Activated naive CD8-positive, alpha-beta T cell treated with anti-CD3 and anti-CD28 coated beads, Interleukin-2, amount 10 ng/mL, durations not matched to agents 7 days and 5 days (primary cell): ENCODE data around the gene KEL. TPM values are rescaled to one million over a fixed set of nuclear protein-coding genes. Genes with fewer than 3 reads are reported as not detected.

Source experiments
- ATAC-seq: fragments of 150-1000 bp; cut with Tn5 transposase; one replicate; pipeline ENCODE4 v1.10.0; 2021; ENCODE audit warnings: low read depth, moderate library complexity
- POLR2A ChIA-PET: fragments of 350-600 bp; sonication (Branson Sonifier 250); formaldehyde crosslinking; loops from one replicate; lab custom pipeline; 2021; ENCODE audit warnings: antibody characterized with exemption; lab: Charles Lee
- DNase-seq: peaks from one replicate; pipeline ENCODE4 v3.0.0; 2021
- H3K27ac Mint-ChIP-seq: one replicate; pipeline ENCODE4 v1.8.0; 2022; ENCODE audit warnings: mild to moderate bottlenecking, mixed read lengths
- H3K27me3 Mint-ChIP-seq: one replicate; pipeline ENCODE4 v1.8.0; 2022; ENCODE audit warnings: mild to moderate bottlenecking, moderate library complexity, mixed read lengths
- H3K36me3 Mint-ChIP-seq: one replicate; pipeline ENCODE4 v1.8.0; 2021; ENCODE audit warnings: mild to moderate bottlenecking, mixed read lengths
- H3K4me1 Mint-ChIP-seq: one replicate; pipeline ENCODE4 v1.8.0; 2021; ENCODE audit warnings: mixed read lengths
- H3K4me3 Mint-ChIP-seq: one replicate; pipeline ENCODE4 v1.8.0; 2022; ENCODE audit warnings: mild to moderate bottlenecking, moderate library complexity, mixed read lengths
- H3K9me3 Mint-ChIP-seq: one replicate; pipeline ENCODE4 v1.8.0; 2021; ENCODE audit warnings: mixed read lengths
- total RNA-seq, 2 experiments: library from RNA; stranded (reverse); gene quantifications; one replicate each; pipeline ENCODE4 v1.2.3, GENCODE V29; 2021

The KEL gene
- total RNA-seq, 2 experiments from 2014 or later: 0.94 to 1.2 TPM

- Mint-ChIP-seq H3K36me3 (no peaks in the 10 kb centered on the region), H3K27ac (no peak overlapping the region)
- no peak for DNase-seq
Measured at GRCh38 chr7:142913051-142913450, 49.1 kb downstream of the KEL start.

GRCh38 chr7:142910481-142910880, 51.7 kb downstream of the KEL start:
- Mint-ChIP-seq H3K4me3 (no peak overlapping the region), H3K36me3 (no peaks in the 10 kb centered on the region), H3K9me3 (no peaks in the 10 kb centered on the region), H3K27ac (no peak overlapping the region), H3K27me3 (peaks cover 14% of the 10 kb centered on the region), H3K4me1 (no peaks in the 10 kb centered on the region)
- POLR2A ChIA-PET: no interaction called here
- ATAC-seq: no peak
- DNase-seq: no peak

More at GRCh38 chr7:142913051-142913450, 49.1 kb downstream of the KEL start:
- no peak for ATAC-seq
- Mint-ChIP-seq H3K27me3 (peaks cover 15% of the 10 kb centered on the region), H3K4me3 (no peak overlapping the region), H3K9me3 (no peaks in the 10 kb centered on the region), H3K4me1 (no peaks in the 10 kb centered on the region)
- POLR2A ChIA-PET: no interaction called here

GRCh38 chr7:142910031-142910433, 52.1 kb downstream of the KEL start:
- H3K4me1 Mint-ChIP-seq: no peaks in the 10 kb centered on the region
- POLR2A ChIA-PET: no interaction called here
- ATAC-seq: no peak
- no peak for DNase-seq
- H3K27ac Mint-ChIP-seq: no peak overlapping the region
- H3K27me3 Mint-ChIP-seq: peaks cover 14% of the 10 kb centered on the region
- no peak overlapping the region for H3K4me3 Mint-ChIP-seq
- no peaks in the 10 kb centered on the region for H3K36me3 Mint-ChIP-seq
- no peaks in the 10 kb centered on the region for H3K9me3 Mint-ChIP-seq

GRCh38 chr7:142908921-142909890, 53.0 kb downstream of the KEL start:
- no peak for DNase-seq
- no peaks in the 10 kb centered on the region for H3K4me1 Mint-ChIP-seq
- H3K27ac Mint-ChIP-seq: no peak overlapping the region
- H3K9me3 Mint-ChIP-seq: no peaks in the 10 kb centered on the region
- H3K4me3 Mint-ChIP-seq: no peak overlapping the region
- no peak for ATAC-seq
- H3K27me3 Mint-ChIP-seq: peaks cover 10% of the 10 kb centered on the region
- no peaks in the 10 kb centered on the region for H3K36me3 Mint-ChIP-seq
- POLR2A ChIA-PET: no interaction called here

GRCh38 chr7:142908290-142908689, 53.9 kb downstream of the KEL start:
- Mint-ChIP-seq H3K36me3 (no peaks in the 10 kb centered on the region), H3K27me3 (peaks cover 10% of the 10 kb centered on the region), H3K27ac (no peak overlapping the region), H3K4me1 (no peaks in the 10 kb centered on the region), H3K9me3 (no peaks in the 10 kb centered on the region), H3K4me3 (no peak overlapping the region)
- ATAC-seq (no peak), DNase-seq (no peak)
- POLR2A ChIA-PET: no interaction called here

- POLR2A ChIA-PET: no interaction called here
- no peak overlapping the region for H3K4me3 Mint-ChIP-seq
- no peak for ATAC-seq
Measured at GRCh38 chr7:142906643-142907042, 55.5 kb downstream of the KEL start.

GRCh38 chr7:142905759-142906158, 56.4 kb downstream of the KEL start:
- Mint-ChIP-seq H3K9me3 (peaks cover 2% of the 10 kb centered on the region), H3K36me3 (no peaks in the 10 kb centered on the region), H3K4me1 (no peaks in the 10 kb centered on the region), H3K4me3 (no peak overlapping the region), H3K27me3 (peaks cover 14% of the 10 kb centered on the region), H3K27ac (no peak overlapping the region)
- ATAC-seq (no peak), DNase-seq (no peak)
- POLR2A ChIA-PET: no interaction called here

More at GRCh38 chr7:142906643-142907042, 55.5 kb downstream of the KEL start:
- peaks cover 16% of the 10 kb centered on the region for H3K27me3 Mint-ChIP-seq
- H3K4me1 Mint-ChIP-seq: no peaks in the 10 kb centered on the region
- H3K27ac Mint-ChIP-seq: no peak overlapping the region
- DNase-seq: no peak
- H3K36me3 Mint-ChIP-seq: no peaks in the 10 kb centered on the region
- peaks cover 2% of the 10 kb centered on the region for H3K9me3 Mint-ChIP-seq

GRCh38 chr7:142904128-142904527, 58.0 kb downstream of the KEL start:
- H3K27ac Mint-ChIP-seq: no peak overlapping the region
- H3K36me3 Mint-ChIP-seq: no peaks in the 10 kb centered on the region
- H3K9me3 Mint-ChIP-seq: peaks cover 2% of the 10 kb centered on the region
- ATAC-seq (no peak), DNase-seq (no peak)
- POLR2A ChIA-PET: no interaction called here
- H3K4me3 Mint-ChIP-seq: no peak overlapping the region
- no peaks in the 10 kb centered on the region for H3K4me1 Mint-ChIP-seq
- H3K27me3 Mint-ChIP-seq: peaks cover 11% of the 10 kb centered on the region

GRCh38 chr7:142901426-142902259, 60.5 kb downstream of the KEL start:
- Mint-ChIP-seq H3K4me1 (no peaks in the 10 kb centered on the region), H3K27ac (no peak overlapping the region), H3K4me3 (no peak overlapping the region), H3K9me3 (peaks cover 2% of the 10 kb centered on the region), H3K27me3 (peaks cover 15% of the 10 kb centered on the region), H3K36me3 (no peaks in the 10 kb centered on the region)
- DNase-seq (no peak), ATAC-seq (no peak)
- POLR2A ChIA-PET: no interaction called here

- Mint-ChIP-seq H3K36me3 (no peaks in the 10 kb centered on the region), H3K27ac (no peak overlapping the region), H3K4me1 (no peaks in the 10 kb centered on the region), H3K9me3 (peaks cover 2% of the 10 kb centered on the region), H3K27me3 (peaks cover 16% of the 10 kb centered on the region), H3K4me3 (no peak overlapping the region)
- POLR2A ChIA-PET: no interaction called here
- ATAC-seq: no peak
- DNase-seq: no peak
Measured at GRCh38 chr7:142899661-142900060, 62.5 kb downstream of the KEL start.

GRCh38 chr7:142898377-142899170, 63.6 kb downstream of the KEL start:
- H3K27ac Mint-ChIP-seq: no peak overlapping the region
- ATAC-seq: no peak
- no peak for DNase-seq
- peaks cover 2% of the 10 kb centered on the region for H3K9me3 Mint-ChIP-seq
- no peak overlapping the region for H3K4me3 Mint-ChIP-seq
- POLR2A ChIA-PET: interaction anchor here (0.6 kb wide), 1 partner anchor 797 kb away, joined by 3 read pairs; no protein-coding TSS in a partner anchor
- peaks cover 16% of the 10 kb centered on the region for H3K27me3 Mint-ChIP-seq
- no peaks in the 10 kb centered on the region for H3K36me3 Mint-ChIP-seq
- no peaks in the 10 kb centered on the region for H3K4me1 Mint-ChIP-seq

GRCh38 chr7:142897691-142898090, 64.5 kb downstream of the KEL start:
- no peak overlapping the region for H3K4me3 Mint-ChIP-seq
- ATAC-seq (no peak), DNase-seq (no peak)
- peaks cover 14% of the 10 kb centered on the region for H3K27me3 Mint-ChIP-seq
- POLR2A ChIA-PET: interaction anchor here (0.6 kb wide), 1 partner anchor 796 kb away, joined by 3 read pairs; no protein-coding TSS in a partner anchor
- H3K36me3 Mint-ChIP-seq: no peaks in the 10 kb centered on the region
- H3K9me3 Mint-ChIP-seq: no peaks in the 10 kb centered on the region
- no peak overlapping the region for H3K27ac Mint-ChIP-seq
- H3K4me1 Mint-ChIP-seq: no peaks in the 10 kb centered on the region
